NCI-H82 (cell line): ENCODE data around the gene KREMEN2.
A peak's percentile ranks its signal among the peaks of the same experiment; 100 is the strongest.

Experiments
- DNase-seq: peaks from one replicate; lab custom pipeline; 2025; lab: John Stamatoyannopoulos, UW

KREMEN2 gene

GRCh38 chr16:2966043-2966807 is 2.1 kb downstream of the KREMEN2 start:
- no peak for DNase-seq

GRCh38 chr16:2966808-2967191 is 2.7 kb downstream of the KREMEN2 start:
- no peak for DNase-seq

- no peak for DNase-seq
These were observed 3.1 kb downstream of the KREMEN2 start for GRCh38 chr16:2967211-2967631.

- no peak for DNase-seq
These were observed 3.7 kb downstream of the KREMEN2 start for GRCh38 chr16:2967721-2968161.

GRCh38 chr16:2968368-2968737 is 4.3 kb downstream of the KREMEN2 start:
- peak; percentile 82 for DNase-seq

- DNase-seq, result peak; percentile 96
These were observed 4.9 kb downstream of the KREMEN2 start, which contains the start of gene PAQR4 for GRCh38 chr16:2968738-2969544. Gene PAQR4, plus strand, starts transcription at chr16:2969348. Its CDS starts 327 bp downstream, at chr16:2969675.

- DNase-seq, result peak; percentile 89
These were observed 5.8 kb downstream of the KREMEN2 start for GRCh38 chr16:2969545-2970521.

GRCh38 chr16:2970563-2970962 is 6.5 kb downstream of the KREMEN2 start:
- peak; percentile 64 for DNase-seq

- no peak for DNase-seq
These were observed 7.3 kb downstream of the KREMEN2 start for GRCh38 chr16:2971134-2971984.

GRCh38 chr16:2971985-2972784 is 8.1 kb downstream of the KREMEN2 start:
- peak; percentile 38 for DNase-seq

- DNase-seq, result no peak
These were observed 9.0 kb downstream of the KREMEN2 start for GRCh38 chr16:2973093-2973492.

GRCh38 chr16:2973605-2974318 is 9.7 kb downstream of the KREMEN2 start:
- DNase-seq, result no peak

GRCh38 chr16:2974319-2975056 is 10.4 kb downstream of the KREMEN2 start:
- DNase-seq, result no peak

- no peak for DNase-seq
These were observed 11.2 kb downstream of the KREMEN2 start for GRCh38 chr16:2975161-2975795.

GRCh38 chr16:2976201-2976600 is 12.1 kb downstream of the KREMEN2 start:
- DNase-seq, result no peak

- no peak for DNase-seq
These were observed 12.6 kb downstream of the KREMEN2 start for GRCh38 chr16:2976673-2977072.

- DNase-seq, result no peak
These were observed 13.4 kb downstream of the KREMEN2 start for GRCh38 chr16:2977440-2977839.

GRCh38 chr16:2979669-2980226 is 15.7 kb downstream of the KREMEN2 start:
- DNase-seq, result peak; percentile 55
